ENCODE results near the gene UPK3A. TPM values are rescaled to one million over a fixed set of nuclear protein-coding genes. Genes with fewer than 3 reads are reported as not detected.

The UPK3A gene
- total RNA-seq, 4 donors from 2014 or later, result not detected

GRCh38 chr22:45310977-45311531 lies 26.3 kb downstream of the UPK3A start:
- peak overlapping the region; percentile 96 to 100 (median 98) for H3K4me3 ChIP-seq
- DNase-seq (ENCODE audit: extremely low spot score), result no peak
- intact Hi-C loops (cut with DNase I), result no loop called here
- H3K36me3 ChIP-seq, result no peaks in the 10 kb centered on the region
- no peaks in the 10 kb centered on the region for H3K9me3 ChIP-seq
- peak overlapping the region; percentile 88 to 92 (median 91) for H3K27ac ChIP-seq (replicated peaks in 1 of 4)
- no peaks in the 10 kb centered on the region for H3K27me3 ChIP-seq
- H3K4me1 ChIP-seq, result peaks cover 15 to 41% (median 34%) of the 10 kb centered on the region in 4 donors
- WGBS, result 53% methylated on average over 14 of the region's 14 CpGs
- TF ChIP-seq POLR2AphosphoS5 (IDR thresholded peaks at IDR 0.05), result no peak
- no peak for TF ChIP-seq CTCF (IDR thresholded peaks at IDR 0.05)
- TF ChIP-seq EP300 (IDR thresholded peaks at IDR 0.05), result no peak
- no peak for TF ChIP-seq POLR2A (IDR thresholded peaks at IDR 0.05; ENCODE audit: low read depth)

- peaks cover 19 to 54% (median 44%) of the 10 kb centered on the region in 4 donors for H3K4me1 ChIP-seq
- H3K27ac ChIP-seq (replicated peaks in 1 of 4), result no peak overlapping the region
- TF ChIP-seq CTCF (IDR thresholded peaks at IDR 0.05) (no peak), EP300 (IDR thresholded peaks at IDR 0.05) (no peak), POLR2A (IDR thresholded peaks at IDR 0.05; ENCODE audit: low read depth) (no peak), POLR2AphosphoS5 (IDR thresholded peaks at IDR 0.05) (no peak)
- H3K36me3 ChIP-seq, result no peaks in the 10 kb centered on the region
- DNase-seq (ENCODE audit: extremely low spot score), result no peak
- no peaks in the 10 kb centered on the region for H3K9me3 ChIP-seq
- intact Hi-C loops (cut with DNase I), result no loop called here
- H3K4me3 ChIP-seq, result no peak overlapping the region
- H3K27me3 ChIP-seq, result no peaks in the 10 kb centered on the region
- 89% methylated on average over 8 of the region's 8 CpGs for WGBS
These were observed 27.7 kb downstream of the UPK3A start for GRCh38 chr22:45312415-45312814.

GRCh38 chr22:45312856-45313255 lies 28.1 kb downstream of the UPK3A start:
- no peak for TF ChIP-seq CTCF (IDR thresholded peaks at IDR 0.05)
- TF ChIP-seq POLR2A (IDR thresholded peaks at IDR 0.05; ENCODE audit: low read depth), result no peak
- no peak for TF ChIP-seq EP300 (IDR thresholded peaks at IDR 0.05)
- no peak for TF ChIP-seq POLR2AphosphoS5 (IDR thresholded peaks at IDR 0.05)

GRCh38 chr22:45314054-45314721 lies 29.4 kb downstream of the UPK3A start:
- no peaks in the 10 kb centered on the region for H3K9me3 ChIP-seq
- H3K4me1 ChIP-seq, result peaks cover 31 to 65% (median 58%) of the 10 kb centered on the region in 4 donors
- WGBS, result 75% methylated on average over 8 of the region's 8 CpGs
- H3K27ac ChIP-seq (replicated peaks in 1 of 4), result peak overlapping the region in 1 of 4 donors; percentile 14
- H3K4me3 ChIP-seq, result no peak overlapping the region
- no peak for DNase-seq (ENCODE audit: extremely low spot score)
- TF ChIP-seq POLR2AphosphoS5 (IDR thresholded peaks at IDR 0.05), result no peak
- no peak for TF ChIP-seq POLR2A (IDR thresholded peaks at IDR 0.05; ENCODE audit: low read depth)
- intact Hi-C loops (cut with DNase I), result no loop called here
- no peaks in the 10 kb centered on the region for H3K36me3 ChIP-seq
- no peaks in the 10 kb centered on the region for H3K27me3 ChIP-seq

More at GRCh38 chr22:45312856-45313255, 28.1 kb downstream of the UPK3A start:
- H3K9me3 ChIP-seq, result no peaks in the 10 kb centered on the region
- H3K4me3 ChIP-seq, result no peak overlapping the region
- no peaks in the 10 kb centered on the region for H3K36me3 ChIP-seq
- 87% methylated on average over 4 of the region's 4 CpGs for WGBS
- no peaks in the 10 kb centered on the region for H3K27me3 ChIP-seq
- peaks cover 24 to 59% (median 48%) of the 10 kb centered on the region in 4 donors for H3K4me1 ChIP-seq
- intact Hi-C loops (cut with DNase I), result no loop called here
- H3K27ac ChIP-seq (replicated peaks in 1 of 4), result no peak overlapping the region
- no peak for DNase-seq (ENCODE audit: extremely low spot score)

- H3K4me1 ChIP-seq, result peaks cover 36 to 69% (median 62%) of the 10 kb centered on the region in 4 donors
- H3K4me3 ChIP-seq, result no peak overlapping the region
- H3K36me3 ChIP-seq, result no peaks in the 10 kb centered on the region
- no peaks in the 10 kb centered on the region for H3K27me3 ChIP-seq
- no peaks in the 10 kb centered on the region for H3K9me3 ChIP-seq
- WGBS, result 95% methylated on average over 6 of the region's 6 CpGs
- peak overlapping the region in 1 of 4 donors; percentile 14 for H3K27ac ChIP-seq (replicated peaks in 1 of 4)
- intact Hi-C loops (cut with DNase I), result loop anchor here (5.0 kb wide), 1 partner anchor 238 kb away; no protein-coding TSS in a partner anchor
- no peak for DNase-seq (ENCODE audit: extremely low spot score)
- TF ChIP-seq EP300 (IDR thresholded peaks at IDR 0.05) (no peak), POLR2A (IDR thresholded peaks at IDR 0.05; ENCODE audit: low read depth) (no peak), CTCF (IDR thresholded peaks at IDR 0.05) (no peak), POLR2AphosphoS5 (IDR thresholded peaks at IDR 0.05) (no peak)
These were observed 30.0 kb downstream of the UPK3A start for GRCh38 chr22:45314786-45315185.
